DND-41 (cell line): Measurements from ENCODE around the gene RARB.

Source experiments
- ATAC-seq: fragments of 200-7000 bp; cut with Tn5 transposase; 3 replicates; pipeline ENCODE4 v1.9.1; 2021; ENCODE audit warnings: low read depth; ENCODE audit not compliant: insufficient read depth
- DNase-seq: peaks from one replicate; pipeline ENCODE4 v3.0.0-alpha.2; 2020
- H2AFZ ChIP-seq: 2 replicates; pipeline ENCODE4 v1.6.0; 2012; ENCODE audit warnings: low read depth, low read length
- H3K27ac ChIP-seq: 2 replicates; pipeline ENCODE4 v1.5.1; 2012; ENCODE audit warnings: low read length, inconsistent platforms
- H3K27me3 ChIP-seq: fragments of 200-600 bp; sonication (generic); 2 replicates; pipeline ENCODE4 v1.6.0; 2012; ENCODE audit warnings: low read length, mild to moderate bottlenecking, inconsistent platforms; ENCODE audit not compliant: insufficient read depth, poor library complexity
- H3K36me3 ChIP-seq: 2 replicates; pipeline ENCODE4 v1.5.1; 2012; ENCODE audit warnings: low read length, inconsistent platforms; ENCODE audit not compliant: insufficient read depth
- H3K4me1 ChIP-seq: 2 replicates; pipeline ENCODE4 v1.5.1; 2012; ENCODE audit warnings: mild to moderate bottlenecking, low read length; ENCODE audit not compliant: insufficient read depth
- H3K4me2 ChIP-seq: 2 replicates; pipeline ENCODE4 v1.6.0; 2012; ENCODE audit warnings: mild to moderate bottlenecking, moderate library complexity, low read length, inconsistent platforms; ENCODE audit not compliant: insufficient read depth
- H3K4me3 ChIP-seq, 2 experiments: fragments of 200-600 bp in 1 of 2; shearing (Covaris generic) in 1 of 2; 2 replicates each; pipeline ENCODE4 v1.5.1; 2012 to 2016; ENCODE audit warnings: inconsistent platforms in 2 of 2, low read length in 2 of 2, mild to moderate bottlenecking in 2 of 2, low read depth in 1 of 2, moderate library complexity in 1 of 2
- H3K79me2 ChIP-seq: 2 replicates; pipeline ENCODE4 v1.6.0; 2012; ENCODE audit warnings: low read length, inconsistent platforms; ENCODE audit not compliant: insufficient read depth
- H3K9ac ChIP-seq: 2 replicates; pipeline ENCODE4 v1.6.0; 2012; ENCODE audit warnings: low read depth, mild to moderate bottlenecking, inconsistent platforms, low read length, moderate library complexity
- H3K9me3 ChIP-seq: 2 replicates; pipeline ENCODE4 v1.5.1; 2012; ENCODE audit warnings: low read length, moderate library complexity, mild to moderate bottlenecking, inconsistent platforms; ENCODE audit not compliant: insufficient read depth, severe bottlenecking
- H4K20me1 ChIP-seq: 2 replicates; pipeline ENCODE4 v1.6.0; 2012; ENCODE audit warnings: low read length; ENCODE audit not compliant: insufficient read depth
- EZH2 ChIP-seq: IDR thresholded peaks from 3 replicates; pipeline ENCODE4 v1.6.1; 2012; ENCODE audit warnings: borderline replicate concordance, low read depth, mild to moderate bottlenecking, moderate library complexity, low read length, inconsistent platforms; ENCODE audit not compliant: severe bottlenecking
- TF ChIP-seq, protein P1 (sequence below): IDR thresholded peaks from 2 replicates; pipeline ENCODE4 v1.5.1; 2012; ENCODE audit warnings: borderline replicate concordance, low read length, moderate library complexity, mild to moderate bottlenecking; ENCODE audit not compliant: poor library complexity, severe bottlenecking; ENCODE audit errors: extremely low read depth

The RARB gene

DNA sequence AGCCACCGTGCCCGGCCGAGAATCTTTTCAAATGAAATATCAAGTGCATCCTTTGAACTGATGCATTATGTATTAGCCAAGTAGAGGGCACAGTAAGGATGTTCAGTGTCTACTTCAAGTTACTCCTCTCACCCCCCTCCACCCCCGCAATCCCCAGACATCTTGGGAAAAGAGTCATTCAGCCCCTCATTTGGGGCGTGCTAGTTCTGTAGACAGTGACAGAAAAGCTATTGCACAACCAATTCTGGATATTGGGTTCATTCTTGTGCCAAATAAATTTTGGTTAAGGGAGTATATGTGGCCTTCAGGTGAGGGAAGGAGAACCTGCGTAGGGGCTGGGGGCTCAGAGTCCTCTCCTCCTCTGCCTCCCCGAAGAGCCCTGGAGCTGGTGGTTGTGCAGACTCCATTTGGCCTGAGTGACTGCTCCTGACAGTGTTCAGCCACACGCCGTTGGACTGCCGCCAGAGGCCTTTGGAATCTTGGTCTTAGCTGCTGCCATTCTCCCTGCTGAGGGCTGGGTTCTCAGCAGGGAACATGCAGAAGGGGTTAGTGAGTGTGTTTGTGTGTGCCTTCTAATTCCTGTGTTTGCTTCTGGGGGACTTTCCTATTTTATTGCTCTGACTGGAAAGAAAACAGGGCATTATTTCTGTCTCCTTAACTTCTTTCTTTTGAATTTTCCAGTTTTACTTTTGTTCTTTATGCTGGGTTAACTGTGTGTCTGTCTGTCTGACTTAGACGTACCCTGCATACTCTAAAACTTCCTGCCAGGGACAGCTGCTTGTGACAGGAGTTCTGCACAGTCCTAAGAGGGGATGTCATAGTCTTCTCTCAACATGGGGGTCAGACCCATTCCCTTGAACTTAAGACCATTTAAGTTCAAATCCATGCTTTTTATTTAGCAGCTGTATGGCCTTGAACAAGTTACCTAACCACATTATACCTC is 21.0 kb downstream of the RARB start:
- Histone ChIP-seq H3K27me3 (no peaks in the 10 kb centered on the region), H3K36me3 (no peaks in the 10 kb centered on the region), H4K20me1 (no peaks in the 10 kb centered on the region), H3K9ac (no peak overlapping the region), H3K79me2 (no peaks in the 10 kb centered on the region), H3K27ac (no peak overlapping the region), H3K4me3 (no peak overlapping the region), H3K9me3 (no peaks in the 10 kb centered on the region), H3K4me2 (no peak overlapping the region), H2AFZ (no peak overlapping the region), H3K4me1 (no peaks in the 10 kb centered on the region)
- TF ChIP-seq EZH2: no peak
- TF ChIP-seq, protein P1, sequence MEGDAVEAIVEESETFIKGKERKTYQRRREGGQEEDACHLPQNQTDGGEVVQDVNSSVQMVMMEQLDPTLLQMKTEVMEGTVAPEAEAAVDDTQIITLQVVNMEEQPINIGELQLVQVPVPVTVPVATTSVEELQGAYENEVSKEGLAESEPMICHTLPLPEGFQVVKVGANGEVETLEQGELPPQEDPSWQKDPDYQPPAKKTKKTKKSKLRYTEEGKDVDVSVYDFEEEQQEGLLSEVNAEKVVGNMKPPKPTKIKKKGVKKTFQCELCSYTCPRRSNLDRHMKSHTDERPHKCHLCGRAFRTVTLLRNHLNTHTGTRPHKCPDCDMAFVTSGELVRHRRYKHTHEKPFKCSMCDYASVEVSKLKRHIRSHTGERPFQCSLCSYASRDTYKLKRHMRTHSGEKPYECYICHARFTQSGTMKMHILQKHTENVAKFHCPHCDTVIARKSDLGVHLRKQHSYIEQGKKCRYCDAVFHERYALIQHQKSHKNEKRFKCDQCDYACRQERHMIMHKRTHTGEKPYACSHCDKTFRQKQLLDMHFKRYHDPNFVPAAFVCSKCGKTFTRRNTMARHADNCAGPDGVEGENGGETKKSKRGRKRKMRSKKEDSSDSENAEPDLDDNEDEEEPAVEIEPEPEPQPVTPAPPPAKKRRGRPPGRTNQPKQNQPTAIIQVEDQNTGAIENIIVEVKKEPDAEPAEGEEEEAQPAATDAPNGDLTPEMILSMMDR: no peak
- ATAC-seq (no peak), DNase-seq (no peak)

DNA sequence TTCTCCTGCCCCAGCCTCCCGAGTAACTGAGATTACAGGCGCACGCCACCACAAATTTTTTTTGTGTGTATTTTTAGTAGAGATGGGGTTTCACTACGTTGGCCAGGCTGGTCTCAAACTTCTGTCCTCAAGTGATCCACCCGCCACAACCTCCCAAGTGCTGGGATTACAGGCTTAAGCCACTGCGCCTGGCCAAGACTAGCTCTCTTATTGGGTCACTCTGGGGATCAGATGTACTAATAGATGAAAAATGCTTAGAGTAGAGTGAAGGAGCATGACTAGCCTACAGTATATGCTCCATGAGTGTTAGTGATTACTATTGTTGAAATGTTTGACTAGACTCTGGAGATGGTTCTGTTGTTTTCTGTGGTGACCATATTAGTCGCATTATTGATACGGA is 21.8 kb downstream of the RARB start:
- Histone ChIP-seq H3K27me3 (no peaks in the 10 kb centered on the region), H3K4me3 (no peak overlapping the region), H3K79me2 (no peaks in the 10 kb centered on the region), H3K4me2 (no peak overlapping the region), H2AFZ (no peak overlapping the region), H3K4me1 (no peaks in the 10 kb centered on the region), H4K20me1 (no peaks in the 10 kb centered on the region), H3K9ac (no peak overlapping the region), H3K27ac (no peak overlapping the region), H3K9me3 (no peaks in the 10 kb centered on the region), H3K36me3 (no peaks in the 10 kb centered on the region)
- no peak for DNase-seq
- no peak for ATAC-seq
- TF ChIP-seq, protein P1: no peak
- no peak for TF ChIP-seq EZH2

GRCh38 chr3:25452192-25452591 is 24.1 kb downstream of the RARB start:
- Histone ChIP-seq H3K27me3 (no peaks in the 10 kb centered on the region), H2AFZ (no peak overlapping the region), H3K4me1 (no peaks in the 10 kb centered on the region), H3K9me3 (no peaks in the 10 kb centered on the region), H3K27ac (no peak overlapping the region), H3K4me3 (no peak overlapping the region), H3K36me3 (no peaks in the 10 kb centered on the region), H3K4me2 (no peak overlapping the region), H3K9ac (no peak overlapping the region), H4K20me1 (no peaks in the 10 kb centered on the region), H3K79me2 (no peaks in the 10 kb centered on the region)
- ATAC-seq: no peak
- TF ChIP-seq EZH2: no peak
- TF ChIP-seq, protein P1: no peak
- no peak for DNase-seq
